Nephron progenitor cell (in vitro differentiated cells): ENCODE measurements around the gene HES7.
"Not testable (repeated sequence)": the region's sequence is repeated elsewhere in the genome, so short reads cannot be mapped to it uniquely, and the experiment has no call there.

Experiments used
- DNase-seq: peaks from one replicate; pipeline ENCODE4 v3.0.0; 2021
- H3K27ac Mint-ChIP-seq: 2 replicates; pipeline ENCODE4 v1.8.0; 2021; ENCODE audit warnings: mild to moderate bottlenecking, moderate library complexity, mixed read lengths
- H3K27me3 Mint-ChIP-seq: 2 replicates; pipeline ENCODE4 v1.8.0; 2021; ENCODE audit warnings: mild to moderate bottlenecking, low read depth, mixed read lengths; ENCODE audit not compliant: poor library complexity
- H3K36me3 Mint-ChIP-seq: 2 replicates; pipeline ENCODE4 v1.8.0; 2021; ENCODE audit warnings: low read depth, mixed read lengths
- H3K4me1 Mint-ChIP-seq: 2 replicates; pipeline ENCODE4 v1.8.0; 2021; ENCODE audit warnings: mixed read lengths
- H3K4me3 Mint-ChIP-seq: 2 replicates; pipeline ENCODE4 v1.8.0; 2021; ENCODE audit warnings: mild to moderate bottlenecking, moderate library complexity, mixed read lengths
- H3K9me3 Mint-ChIP-seq: 2 replicates; pipeline ENCODE4 v1.8.0; 2021; ENCODE audit warnings: mild to moderate bottlenecking, moderate library complexity, mixed read lengths
- TF ChIP-seq, protein P1 (sequence below): fragments of 200-600 bp; sonication (generic); IDR thresholded peaks from 2 replicates; pipeline ENCODE4 v1.5.0; 2021; ENCODE audit warnings: antibody characterized with exemption

The HES7 gene

DNA sequence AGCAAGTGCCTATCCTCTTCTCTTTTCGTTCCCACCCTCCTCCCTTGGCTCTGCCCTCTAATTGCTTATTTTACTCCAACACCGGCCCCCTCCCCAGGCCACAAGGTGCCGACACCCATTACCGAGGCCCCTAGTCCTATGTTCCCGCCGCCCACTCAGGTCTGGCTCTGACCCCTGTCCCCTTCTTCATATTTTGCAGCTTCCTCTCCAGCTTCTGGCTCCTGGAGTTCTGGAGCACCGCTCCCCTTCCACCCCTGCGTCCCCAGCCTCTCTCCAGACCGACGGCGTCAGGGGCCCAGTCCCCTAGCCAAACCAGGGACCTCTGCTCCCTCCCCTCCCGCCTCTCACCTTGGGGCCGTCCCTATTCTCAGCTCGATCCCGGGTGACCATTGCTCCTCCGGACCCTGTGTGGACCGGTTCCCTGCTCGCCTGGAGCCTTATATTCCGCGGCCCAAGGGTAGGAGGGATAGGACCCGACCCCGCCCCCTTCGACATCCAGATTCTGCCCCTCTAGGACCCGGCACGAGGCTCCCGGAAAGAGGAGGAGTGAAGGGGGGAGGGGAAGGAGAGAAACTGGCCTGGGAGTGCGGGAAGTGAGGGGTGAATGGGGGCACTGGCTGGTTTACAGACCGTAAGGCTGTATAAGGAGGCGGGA is at the start of gene HES7:
TSS of gene HES7 (minus strand) at position 412 of the 655 bp plus-strand sequence. CDS start at position 390, 22 bp downstream.
- Mint-ChIP-seq H3K9me3 (no peaks in the 10 kb centered on the region), H3K27ac (peak within 1 kb of the TSS; percentile 52), H3K4me1 (peaks cover 37% of the 10 kb centered on the region), H3K4me3 (peak within 1 kb of the TSS; percentile 93), H3K36me3 (no peaks in the 10 kb centered on the region), H3K27me3 (peaks cover 58% of the 10 kb centered on the region)
- TF ChIP-seq, protein P1, sequence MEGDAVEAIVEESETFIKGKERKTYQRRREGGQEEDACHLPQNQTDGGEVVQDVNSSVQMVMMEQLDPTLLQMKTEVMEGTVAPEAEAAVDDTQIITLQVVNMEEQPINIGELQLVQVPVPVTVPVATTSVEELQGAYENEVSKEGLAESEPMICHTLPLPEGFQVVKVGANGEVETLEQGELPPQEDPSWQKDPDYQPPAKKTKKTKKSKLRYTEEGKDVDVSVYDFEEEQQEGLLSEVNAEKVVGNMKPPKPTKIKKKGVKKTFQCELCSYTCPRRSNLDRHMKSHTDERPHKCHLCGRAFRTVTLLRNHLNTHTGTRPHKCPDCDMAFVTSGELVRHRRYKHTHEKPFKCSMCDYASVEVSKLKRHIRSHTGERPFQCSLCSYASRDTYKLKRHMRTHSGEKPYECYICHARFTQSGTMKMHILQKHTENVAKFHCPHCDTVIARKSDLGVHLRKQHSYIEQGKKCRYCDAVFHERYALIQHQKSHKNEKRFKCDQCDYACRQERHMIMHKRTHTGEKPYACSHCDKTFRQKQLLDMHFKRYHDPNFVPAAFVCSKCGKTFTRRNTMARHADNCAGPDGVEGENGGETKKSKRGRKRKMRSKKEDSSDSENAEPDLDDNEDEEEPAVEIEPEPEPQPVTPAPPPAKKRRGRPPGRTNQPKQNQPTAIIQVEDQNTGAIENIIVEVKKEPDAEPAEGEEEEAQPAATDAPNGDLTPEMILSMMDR = no peak
- peak; percentile 73 for DNase-seq

DNA sequence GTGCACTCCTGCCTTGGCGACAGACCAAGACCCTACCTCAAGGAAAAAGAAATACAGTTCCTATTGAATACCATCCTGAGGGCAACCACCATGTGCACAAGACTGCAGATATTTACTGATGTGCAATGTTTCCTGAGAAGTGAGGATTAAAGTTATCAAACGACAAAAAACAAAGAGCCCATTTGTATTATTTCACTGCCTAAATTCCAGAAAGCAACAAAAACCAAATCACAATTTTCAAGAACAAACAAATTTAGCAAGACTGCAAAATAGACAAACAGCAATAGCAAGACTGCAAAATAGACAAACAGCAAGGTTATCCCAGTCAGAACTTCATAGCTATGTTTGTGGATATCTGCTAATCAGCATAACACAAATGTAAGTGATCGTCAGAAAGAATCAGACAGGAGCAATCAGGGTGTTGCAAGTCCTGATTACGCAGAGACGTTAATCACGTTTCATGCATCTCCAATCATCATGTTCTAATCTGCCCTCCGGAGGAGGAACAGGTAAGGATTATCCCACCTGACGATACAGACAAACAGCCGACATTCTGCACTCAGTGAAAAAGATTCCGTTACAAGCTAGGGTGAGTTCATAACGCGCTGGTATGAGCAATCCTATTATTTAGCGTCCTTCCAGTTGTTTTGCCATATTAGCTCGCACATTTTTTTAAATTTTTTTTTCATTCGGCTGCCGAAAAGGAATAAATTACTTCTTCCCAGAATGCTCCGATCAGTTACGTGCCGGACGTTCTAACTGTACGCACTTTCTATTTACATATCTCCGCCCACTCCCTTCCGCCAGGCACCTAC is 49.4 kb upstream of the HES7 start:
- Mint-ChIP-seq H3K4me1 (peaks cover 48% of the 10 kb centered on the region), H3K36me3 (no peaks in the 10 kb centered on the region), H3K27ac (peak overlapping the region; percentile 100), H3K4me3 (peak overlapping the region; percentile 90), H3K9me3 (no peaks in the 10 kb centered on the region), H3K27me3 (peaks cover 3% of the 10 kb centered on the region)
- peak; percentile 65 for DNase-seq
- TF ChIP-seq, protein P1 = no peak

DNA sequence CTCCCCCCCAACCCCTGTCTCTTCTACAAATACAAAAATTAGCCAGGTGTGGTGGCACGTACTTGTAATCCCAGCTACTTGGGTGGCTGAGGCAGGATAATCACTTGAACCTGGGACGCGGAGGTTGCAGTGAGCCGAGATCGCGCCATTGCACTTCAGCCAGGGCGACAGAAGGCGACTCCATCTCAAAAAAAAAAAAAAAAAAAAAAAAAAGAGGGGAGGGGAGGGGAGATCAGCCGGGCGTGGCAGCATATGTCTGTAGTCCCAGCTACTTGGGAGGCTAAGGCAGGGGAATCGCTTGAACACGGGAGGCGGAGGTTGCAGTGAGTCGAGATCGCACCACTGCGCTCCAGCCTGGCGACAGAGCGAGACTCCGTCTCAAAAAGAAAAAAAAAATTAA is 46.3 kb upstream of the HES7 start:
- not testable (repeated sequence) for H3K9me3 Mint-ChIP-seq

DNA sequence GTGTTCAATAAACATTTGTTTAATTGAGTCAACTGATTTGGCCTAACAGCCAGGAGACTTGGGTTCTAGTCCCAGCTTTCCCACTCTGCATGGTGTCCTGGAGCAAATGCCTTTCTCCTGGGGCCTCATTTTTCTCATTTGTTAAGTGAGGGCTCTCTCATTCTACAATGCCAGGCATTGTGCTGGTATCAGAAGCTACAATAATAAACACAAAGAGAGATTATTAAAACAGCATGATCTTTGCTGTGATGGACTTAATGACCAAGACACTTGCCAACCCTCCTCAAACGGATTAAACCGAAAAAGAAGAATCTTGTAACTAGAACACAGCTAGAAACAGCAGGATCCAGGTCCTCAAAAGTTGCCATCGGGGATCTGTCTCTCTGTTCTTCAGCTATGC is 43.6 kb upstream of the HES7 start:
- Mint-ChIP-seq H3K27me3 (peaks cover 3% of the 10 kb centered on the region), H3K27ac (no peak overlapping the region), H3K4me3 (no peak overlapping the region), H3K9me3 (no peaks in the 10 kb centered on the region), H3K36me3 (no peaks in the 10 kb centered on the region), H3K4me1 (peaks cover 32% of the 10 kb centered on the region)
- DNase-seq = no peak
- TF ChIP-seq, protein P1 = no peak

More for the DNA sequence above, 46.3 kb upstream of the HES7 start:
- not testable (repeated sequence) for H3K27me3 Mint-ChIP-seq, H3K4me3 Mint-ChIP-seq, H3K36me3 Mint-ChIP-seq, H3K27ac Mint-ChIP-seq, DNase-seq
- peaks cover 26% of the 10 kb centered on the region for H3K4me1 Mint-ChIP-seq

DNA sequence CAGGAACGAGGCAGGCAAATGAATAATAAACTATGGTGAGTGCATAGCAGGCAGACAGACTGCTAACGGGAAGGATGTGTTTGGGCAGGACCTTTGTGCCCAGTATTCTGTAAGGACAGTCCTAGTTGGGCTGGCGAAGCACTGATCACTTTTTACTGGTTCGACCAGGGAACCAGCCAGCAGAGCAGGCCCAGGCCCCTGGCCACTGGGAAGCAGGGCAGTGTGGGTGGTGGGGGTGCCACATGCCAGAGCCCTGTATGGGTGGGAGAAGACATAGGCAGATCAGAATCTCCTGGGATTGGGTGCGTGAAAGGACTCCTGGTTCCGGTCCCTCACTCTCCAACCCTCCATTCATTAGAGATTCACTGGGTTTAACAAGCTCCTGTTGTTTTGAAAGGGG is 42.8 kb upstream of the HES7 start:
- H3K27ac Mint-ChIP-seq = no peak overlapping the region
- H3K4me1 Mint-ChIP-seq = peaks cover 30% of the 10 kb centered on the region
- no peaks in the 10 kb centered on the region for H3K9me3 Mint-ChIP-seq
- TF ChIP-seq, protein P1 = no peak
- no peak overlapping the region for H3K4me3 Mint-ChIP-seq
- no peak for DNase-seq
- H3K36me3 Mint-ChIP-seq = no peaks in the 10 kb centered on the region
- peaks cover 3% of the 10 kb centered on the region for H3K27me3 Mint-ChIP-seq

DNA sequence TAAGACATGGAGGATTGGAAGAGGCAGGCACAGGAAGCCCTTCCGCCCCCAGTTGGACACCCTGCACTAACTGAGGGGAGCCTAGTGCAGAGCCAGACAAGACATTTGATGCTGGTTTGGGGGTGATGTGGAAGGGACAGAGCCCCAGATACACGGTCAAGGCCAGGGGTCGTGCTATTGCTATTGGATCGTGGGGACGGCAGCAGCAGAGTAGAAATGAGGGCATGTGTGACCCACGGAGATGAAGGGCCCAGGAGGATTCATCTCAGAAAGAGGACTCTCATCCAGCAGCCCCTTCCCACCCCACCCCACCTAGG is 40.9 kb upstream of the HES7 start:
- DNase-seq = no peak
- H3K27me3 Mint-ChIP-seq = peaks cover 3% of the 10 kb centered on the region
- TF ChIP-seq, protein P1 = no peak
- no peaks in the 10 kb centered on the region for H3K9me3 Mint-ChIP-seq
- H3K4me1 Mint-ChIP-seq = peaks cover 45% of the 10 kb centered on the region
- H3K4me3 Mint-ChIP-seq = peak overlapping the region; percentile 89
- peaks cover 8% of the 10 kb centered on the region for H3K36me3 Mint-ChIP-seq
- peak overlapping the region; percentile 37 for H3K27ac Mint-ChIP-seq
